CD8-positive, alpha-beta memory T cell (primary cell): ENCODE data around the gene PAPOLB. TPM values are rescaled to one million over a fixed set of nuclear protein-coding genes. Genes with fewer than 3 reads are reported as not detected.

Experiments
- CTCF ChIA-PET: fragments of 350-600 bp; sonication (Branson Sonifier 250); formaldehyde crosslinking; loops from one replicate; lab custom pipeline; 2021; ENCODE audit warnings: antibody characterized with exemption; lab: Charles Lee
- POLR2A ChIA-PET: fragments of 350-600 bp; sonication (Branson Sonifier 250); formaldehyde crosslinking; loops from one replicate; lab custom pipeline; 2021; ENCODE audit warnings: antibody characterized with exemption; lab: Charles Lee
- DNase-seq, 5 donors: peaks; one replicate each; pipeline versions ENCODE4 v3.0.0 to v3.0.0-alpha.2; 2020 to 2022; ENCODE audit warnings: mixed read lengths in 1 of 5
- H3K27ac ChIP-seq: one replicate; pipeline ENCODE4 v1.7.0; 2013; ENCODE audit warnings: low read depth, mild to moderate bottlenecking, low read length, moderate library complexity
- H3K27me3 ChIP-seq: 2 replicates; pipeline ENCODE4 v1.7.0; 2013; ENCODE audit warnings: low read length, mild to moderate bottlenecking; ENCODE audit not compliant: insufficient read depth, poor library complexity, severe bottlenecking
- H3K36me3 ChIP-seq: 2 replicates; pipeline ENCODE4 v1.7.0; 2013; ENCODE audit warnings: mild to moderate bottlenecking, low read length, moderate library complexity; ENCODE audit not compliant: insufficient read depth
- H3K4me1 ChIP-seq: 2 replicates; pipeline ENCODE4 v1.7.0; 2013; ENCODE audit warnings: mild to moderate bottlenecking, low read length, moderate library complexity; ENCODE audit not compliant: insufficient read depth
- H3K4me3 ChIP-seq: 2 replicates; pipeline ENCODE4 v1.7.0; 2013; ENCODE audit warnings: mild to moderate bottlenecking, low read length
- H3K9me3 ChIP-seq: 2 replicates; pipeline ENCODE4 v1.7.0; 2013; ENCODE audit warnings: mild to moderate bottlenecking, low read length
- H3K27ac Mint-ChIP-seq, 8 donors: one replicate each; pipeline ENCODE4 v1.8.0; 2020 to 2021; ENCODE audit warnings: mixed read lengths in 8 of 8, mild to moderate bottlenecking in 6 of 8, inconsistent platforms in 3 of 8, moderate library complexity in 3 of 8
- H3K27me3 Mint-ChIP-seq, 2 donors: one replicate each; pipeline ENCODE4 v1.8.0; 2020 to 2021; ENCODE audit warnings: mixed read lengths in 2 of 2, mild to moderate bottlenecking in 1 of 2, moderate library complexity in 1 of 2
- H3K36me3 Mint-ChIP-seq, 3 donors: one replicate each; pipeline ENCODE4 v1.8.0; 2020 to 2021; ENCODE audit warnings: mixed read lengths in 3 of 3, inconsistent platforms in 1 of 3, mild to moderate bottlenecking in 1 of 3
- H3K4me1 Mint-ChIP-seq, 3 donors: one replicate each; pipeline ENCODE4 v1.8.0; 2020 to 2021; ENCODE audit warnings: mixed read lengths in 3 of 3, inconsistent platforms in 1 of 3, mild to moderate bottlenecking in 1 of 3
- H3K4me3 Mint-ChIP-seq, 7 donors: one replicate each; pipeline ENCODE4 v1.8.0; 2020 to 2021; ENCODE audit warnings: mixed read lengths in 7 of 7, mild to moderate bottlenecking in 6 of 7, moderate library complexity in 4 of 7, inconsistent platforms in 2 of 7
- H3K9me3 Mint-ChIP-seq, 5 donors: one replicate each; pipeline ENCODE4 v1.8.0; 2020 to 2022; ENCODE audit warnings: mixed read lengths in 5 of 5, mild to moderate bottlenecking in 3 of 5, moderate library complexity in 2 of 5, inconsistent platforms in 1 of 5
- polyA plus RNA-seq: library from polyadenylated mRNA; unstranded; fragments of 300-500 nt; fragmentation: Illumina TruSeq; gene quantifications from one replicate; pipeline ENCODE4 v1.2.3, GENCODE V29; 2021
- total RNA-seq, 2 experiments: library from RNA; stranded (reverse); gene quantifications; one replicate each; pipeline ENCODE4 v1.2.3, GENCODE V29; 2021

The PAPOLB gene
- total and polyA plus RNA-seq, 3 experiments from 2014 or later: not detected

DNA sequence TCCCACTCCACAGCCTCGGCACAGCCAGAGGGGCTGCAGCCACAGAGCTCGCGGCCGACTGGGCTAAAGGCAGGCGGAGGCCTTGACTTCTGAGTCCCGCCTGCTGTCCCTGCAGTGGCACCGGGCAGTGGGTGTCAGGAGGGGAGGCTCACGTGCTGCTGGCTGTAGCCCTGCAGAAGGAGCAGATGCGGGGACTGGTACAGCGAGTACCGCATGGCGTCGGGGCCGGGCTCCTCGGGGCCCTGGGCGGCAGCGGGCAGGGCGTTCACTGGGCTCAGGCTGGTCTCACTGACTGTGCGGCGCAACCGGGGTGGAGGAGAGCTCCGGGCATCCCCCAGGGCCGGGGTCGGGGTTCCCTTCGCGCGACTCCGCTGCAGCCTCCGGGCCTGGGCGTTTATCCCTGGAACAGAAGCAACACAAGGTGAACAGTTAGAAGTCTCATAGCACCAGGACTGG lies 25.6 kb downstream of the PAPOLB start:
- Mint-ChIP-seq H3K27ac (no peak overlapping the region), H3K4me3 (no peak overlapping the region), H3K27me3 (no peaks in the 10 kb centered on the region), H3K36me3 (no peaks in the 10 kb centered on the region), H3K4me1 (no peaks in the 10 kb centered on the region), H3K9me3 (no peaks in the 10 kb centered on the region)
- CTCF ChIA-PET: no interaction called here
- Histone ChIP-seq H3K36me3 (no peaks in the 10 kb centered on the region), H3K4me1 (no peaks in the 10 kb centered on the region), H3K4me3 (no peak overlapping the region), H3K9me3 (no peaks in the 10 kb centered on the region), H3K27me3 (no peaks in the 10 kb centered on the region), H3K27ac (no peak overlapping the region)
- DNase-seq: no peak
- POLR2A ChIA-PET: no interaction called here

DNA sequence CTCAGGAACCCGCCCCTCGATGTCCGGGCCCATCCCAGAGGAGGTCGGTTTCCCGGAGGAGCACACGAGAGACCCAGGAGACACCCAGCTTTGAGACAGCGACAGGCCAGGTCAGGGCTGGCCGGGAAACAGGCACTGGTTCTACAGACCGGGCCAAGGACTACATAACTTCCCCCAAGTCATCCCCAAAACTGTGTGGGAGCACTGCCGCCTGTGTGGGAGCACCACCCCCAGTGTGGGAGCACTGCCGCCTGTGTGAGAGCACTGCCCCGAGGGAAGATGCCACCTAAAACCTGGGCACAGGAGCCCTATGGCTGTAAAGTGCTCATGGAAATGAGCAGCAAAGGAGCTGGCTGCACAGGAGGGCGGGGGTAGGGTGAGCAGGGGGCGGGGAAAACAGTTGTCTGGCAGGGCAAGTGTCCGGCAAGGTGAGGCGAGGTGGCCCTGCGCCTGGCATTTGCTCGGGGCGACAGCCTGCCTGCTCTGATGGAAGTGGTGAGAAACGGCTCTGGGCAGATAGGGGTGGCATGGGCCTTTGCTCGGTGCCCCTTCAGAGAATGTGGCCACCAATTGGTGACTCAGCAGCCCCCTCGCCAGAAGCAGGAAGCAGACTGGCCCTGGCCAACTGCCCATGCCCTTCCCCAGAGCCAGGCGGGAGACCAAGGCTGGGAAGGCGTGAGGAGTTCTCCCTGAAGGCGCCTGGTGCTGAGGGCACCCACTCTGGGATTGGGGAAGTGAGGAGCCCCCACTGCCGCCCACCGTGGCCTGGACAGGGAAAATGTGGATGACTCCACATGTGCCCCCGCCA lies 26.2 kb downstream of the PAPOLB start:
- Mint-ChIP-seq H3K9me3 (no peaks in the 10 kb centered on the region), H3K27me3 (no peaks in the 10 kb centered on the region), H3K27ac (no peak overlapping the region), H3K4me3 (no peak overlapping the region), H3K4me1 (no peaks in the 10 kb centered on the region), H3K36me3 (no peaks in the 10 kb centered on the region)
- no peak overlapping the region for H3K27ac ChIP-seq
- no peak overlapping the region for H3K4me3 ChIP-seq
- H3K27me3 ChIP-seq: no peaks in the 10 kb centered on the region
- CTCF ChIA-PET: no interaction called here
- DNase-seq: no peak
- H3K4me1 ChIP-seq: no peaks in the 10 kb centered on the region
- no peaks in the 10 kb centered on the region for H3K9me3 ChIP-seq
- POLR2A ChIA-PET: no interaction called here
- H3K36me3 ChIP-seq: no peaks in the 10 kb centered on the region

DNA sequence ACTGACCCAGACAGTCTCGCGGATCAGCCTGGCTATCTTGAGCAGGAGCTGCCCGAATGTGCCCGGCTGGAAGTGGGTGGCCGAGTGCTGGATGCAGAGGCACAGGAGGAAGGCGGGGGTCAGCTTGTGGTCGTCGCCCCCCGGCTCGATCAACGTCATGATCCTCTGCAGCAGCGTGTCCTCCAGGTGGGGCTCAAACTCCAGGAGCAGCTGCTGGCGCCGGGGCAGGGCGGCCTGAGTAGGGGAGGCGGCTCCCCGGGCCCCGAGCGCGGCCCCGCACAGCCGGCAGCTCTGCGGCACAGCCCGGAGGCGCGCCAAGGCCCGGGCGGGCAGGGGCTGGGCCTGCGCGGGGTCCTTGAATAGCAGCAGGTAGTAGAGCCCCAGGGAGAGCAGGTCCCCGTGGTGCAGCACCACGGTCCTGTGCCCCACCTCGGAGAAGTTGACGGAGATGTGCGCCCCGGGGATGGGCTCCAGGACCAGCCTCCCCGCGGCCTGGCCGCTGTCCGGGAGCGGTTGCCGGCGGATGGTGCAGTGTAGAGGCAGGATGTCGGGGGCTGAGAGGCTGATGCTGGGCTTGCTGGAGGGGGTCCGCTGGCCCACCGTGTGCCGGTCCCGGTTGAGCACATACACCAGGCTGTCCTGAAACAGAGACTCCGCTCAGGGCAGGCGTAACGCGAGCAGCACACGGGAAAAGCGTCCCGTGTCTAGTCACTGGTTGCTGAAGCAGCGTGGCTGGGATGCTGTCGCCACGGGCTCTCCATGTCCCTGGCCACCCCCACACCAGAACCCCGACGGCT lies 27.0 kb downstream of the PAPOLB start:
- Histone ChIP-seq H3K9me3 (no peaks in the 10 kb centered on the region), H3K4me1 (no peaks in the 10 kb centered on the region), H3K36me3 (no peaks in the 10 kb centered on the region), H3K27me3 (no peaks in the 10 kb centered on the region), H3K27ac (no peak overlapping the region), H3K4me3 (no peak overlapping the region)
- DNase-seq: no peak
- peaks cover 0 to 6% (median 4%) of the 10 kb centered on the region in 3 donors for H3K4me1 Mint-ChIP-seq
- no peak overlapping the region for H3K4me3 Mint-ChIP-seq
- ChIA-PET CTCF (interaction anchor here (1.1 kb wide), 1 partner anchor 616 kb away, joined by 3 read pairs; no protein-coding TSS in a partner anchor), POLR2A (no interaction called here)
- no peaks in the 10 kb centered on the region for H3K9me3 Mint-ChIP-seq
- no peaks in the 10 kb centered on the region for H3K36me3 Mint-ChIP-seq
- no peaks in the 10 kb centered on the region for H3K27me3 Mint-ChIP-seq
- H3K27ac Mint-ChIP-seq: no peak overlapping the region

DNA sequence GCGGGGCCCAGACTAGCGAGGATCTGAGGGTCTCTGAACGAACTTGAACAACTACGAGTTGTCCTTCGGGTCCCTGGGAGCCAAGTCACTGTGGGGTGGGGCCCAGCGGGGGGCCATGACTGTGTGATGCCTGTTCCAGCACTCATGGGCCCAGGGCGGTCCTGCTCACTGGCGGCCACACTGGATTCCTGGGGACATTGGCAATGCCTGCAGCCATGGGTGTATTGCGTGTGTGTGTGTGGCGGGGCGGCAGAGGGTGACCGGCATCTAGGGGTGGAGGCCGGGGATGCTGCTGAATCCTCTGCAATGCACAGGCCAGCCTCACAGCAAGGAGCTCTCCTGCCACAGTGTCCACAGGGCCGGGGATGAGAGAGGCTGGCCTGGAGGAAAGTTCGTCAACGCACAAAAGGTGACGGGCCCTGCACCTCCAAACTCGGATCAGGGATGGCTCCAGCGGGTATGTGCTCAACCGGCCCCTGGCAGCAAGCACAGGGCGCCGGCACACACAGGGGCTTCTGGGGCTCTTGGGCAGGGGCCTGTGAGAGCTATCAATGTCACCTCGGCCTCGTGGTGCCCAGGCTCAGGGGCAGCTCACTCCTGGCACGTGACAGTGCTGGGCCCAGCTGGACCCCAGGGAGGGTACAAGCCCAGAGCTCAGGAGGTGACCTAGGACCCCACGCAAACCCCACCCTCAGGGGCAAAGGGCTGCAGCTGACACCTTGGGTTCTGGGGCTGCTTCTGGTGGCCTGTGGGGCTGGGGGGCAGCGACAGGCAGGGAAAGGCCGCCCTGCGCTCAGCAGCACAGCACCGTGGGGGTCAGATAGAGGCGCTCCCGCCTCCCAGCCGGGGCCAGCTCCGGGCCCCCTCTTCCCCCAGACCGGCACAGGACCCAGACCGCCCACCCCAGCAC lies 27.9 kb downstream of the PAPOLB start:
- Mint-ChIP-seq H3K4me1 (peaks cover 0 to 6% (median 4%) of the 10 kb centered on the region in 3 donors), H3K27ac (no peak overlapping the region), H3K27me3 (no peaks in the 10 kb centered on the region), H3K36me3 (no peaks in the 10 kb centered on the region), H3K9me3 (no peaks in the 10 kb centered on the region), H3K4me3 (no peak overlapping the region)
- CTCF ChIA-PET: interaction anchor here (1.1 kb wide), 1 partner anchor 617 kb away, joined by 3 read pairs; no protein-coding TSS in a partner anchor
- Histone ChIP-seq H3K9me3 (no peaks in the 10 kb centered on the region), H3K4me3 (no peak overlapping the region), H3K4me1 (no peaks in the 10 kb centered on the region), H3K36me3 (no peaks in the 10 kb centered on the region), H3K27me3 (no peaks in the 10 kb centered on the region), H3K27ac (no peak overlapping the region)
- no peak for DNase-seq
- POLR2A ChIA-PET: no interaction called here

DNA sequence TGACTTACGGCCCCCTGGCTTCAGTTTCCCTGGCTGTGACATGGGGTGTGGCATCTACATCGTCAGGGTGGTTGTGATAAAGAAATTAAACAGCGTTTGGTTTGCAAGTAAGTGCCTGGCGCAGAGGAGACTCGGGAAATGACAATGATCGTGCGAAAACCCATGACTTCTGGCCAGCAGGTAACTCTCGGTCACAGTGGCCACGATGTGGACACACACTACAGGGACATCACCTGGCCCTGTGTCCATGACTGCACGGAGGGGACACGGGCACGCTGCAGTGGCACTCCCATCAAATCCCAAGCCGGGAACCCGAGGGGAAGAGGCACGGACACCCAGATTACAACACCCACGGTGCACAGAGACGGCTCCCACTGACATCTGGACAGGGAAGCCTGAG lies 28.7 kb downstream of the PAPOLB start:
- no peaks in the 10 kb centered on the region for H3K9me3 ChIP-seq
- H3K4me3 ChIP-seq: no peak overlapping the region
- no peak overlapping the region for H3K27ac ChIP-seq
- Mint-ChIP-seq H3K4me1 (peaks cover 0 to 6% (median 4%) of the 10 kb centered on the region in 3 donors), H3K4me3 (no peak overlapping the region), H3K27me3 (peaks cover 0 to 1% of the 10 kb centered on the region in 2 donors), H3K36me3 (no peaks in the 10 kb centered on the region), H3K27ac (no peak overlapping the region), H3K9me3 (no peaks in the 10 kb centered on the region)
- no peaks in the 10 kb centered on the region for H3K36me3 ChIP-seq
- H3K4me1 ChIP-seq: no peaks in the 10 kb centered on the region
- H3K27me3 ChIP-seq: no peaks in the 10 kb centered on the region
- POLR2A ChIA-PET: no interaction called here
- no peak for DNase-seq
- CTCF ChIA-PET: no interaction called here

DNA sequence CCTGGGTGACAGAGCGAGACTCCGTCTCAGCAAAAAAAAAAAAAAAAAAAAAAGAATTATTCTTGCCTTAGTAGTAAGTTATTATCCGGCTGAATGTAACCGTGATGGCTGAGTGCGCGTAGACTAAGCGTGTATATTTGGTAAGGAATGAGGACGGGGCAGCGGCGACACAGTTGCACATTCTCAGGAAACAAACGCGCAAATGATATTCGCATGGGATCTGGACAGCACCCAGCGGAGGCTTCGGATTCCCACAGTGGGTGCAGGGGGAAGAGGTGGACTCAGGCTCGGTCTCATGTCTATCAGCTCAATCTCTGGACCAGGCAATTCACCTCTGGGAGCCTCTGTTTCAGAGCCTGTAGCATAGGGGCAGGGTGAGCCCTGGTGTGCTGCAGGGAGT lies 29.1 kb downstream of the PAPOLB start:
- H3K27ac Mint-ChIP-seq: peak overlapping the region in 1 of 8 donors; percentile 76
- peaks cover 0 to 6% (median 4%) of the 10 kb centered on the region in 3 donors for H3K4me1 Mint-ChIP-seq
- no peak overlapping the region for H3K4me3 Mint-ChIP-seq
- no peaks in the 10 kb centered on the region for H3K27me3 ChIP-seq
- no peaks in the 10 kb centered on the region for H3K9me3 Mint-ChIP-seq
- no peaks in the 10 kb centered on the region for H3K36me3 ChIP-seq
- CTCF ChIA-PET: interaction anchor here (5.6 kb wide), 1 partner anchor 253 kb away, joined by 27 read pairs; no protein-coding TSS in a partner anchor
- no peaks in the 10 kb centered on the region for H3K4me1 ChIP-seq
- no peaks in the 10 kb centered on the region for H3K36me3 Mint-ChIP-seq
- H3K9me3 ChIP-seq: no peaks in the 10 kb centered on the region
- H3K27ac ChIP-seq: no peak overlapping the region
- H3K27me3 Mint-ChIP-seq: peaks cover 0 to 1% of the 10 kb centered on the region in 2 donors
- DNase-seq: no peak
- POLR2A ChIA-PET: no interaction called here
- no peak overlapping the region for H3K4me3 ChIP-seq

DNA sequence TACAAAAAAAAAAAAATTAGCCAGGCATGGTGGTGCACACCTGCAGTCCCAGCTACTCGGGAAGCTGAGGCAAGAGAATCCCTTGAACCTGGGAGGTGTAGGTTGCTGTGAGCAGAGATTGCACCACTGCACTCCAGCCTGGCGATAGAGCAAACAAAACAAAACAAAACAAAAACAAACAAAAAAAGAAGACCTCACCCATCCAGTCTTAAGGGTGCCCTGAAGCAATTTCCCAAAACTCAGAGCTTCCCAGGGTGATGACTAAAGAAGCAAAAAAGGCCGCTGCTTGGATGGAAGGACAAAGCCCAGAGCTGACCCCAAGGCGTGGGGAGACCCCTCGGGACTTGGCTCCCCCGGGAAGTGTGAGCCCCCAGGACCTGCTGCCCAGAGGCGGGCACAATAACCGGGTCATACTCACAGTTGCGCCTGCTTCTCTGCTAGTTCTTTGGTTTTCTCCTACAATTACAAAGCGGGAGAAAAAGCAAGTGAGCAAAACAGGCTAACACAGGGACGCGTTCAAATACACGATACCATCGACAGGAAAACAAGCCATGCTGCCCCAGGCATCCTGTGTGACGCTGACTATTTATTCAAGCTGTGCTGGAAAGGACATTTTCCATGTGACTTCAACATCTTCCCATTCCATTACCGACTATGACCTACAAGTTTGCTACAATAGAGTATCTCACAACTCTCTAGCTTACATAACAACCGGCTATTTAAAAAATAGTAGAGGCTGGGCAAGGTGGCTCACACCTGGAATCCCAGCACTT lies 29.9 kb downstream of the PAPOLB start:
- Histone ChIP-seq H3K9me3 (no peaks in the 10 kb centered on the region), H3K27ac (no peak overlapping the region), H3K27me3 (no peaks in the 10 kb centered on the region), H3K4me3 (no peak overlapping the region), H3K36me3 (no peaks in the 10 kb centered on the region), H3K4me1 (no peaks in the 10 kb centered on the region)
- Mint-ChIP-seq H3K27ac (no peak overlapping the region), H3K4me3 (no peak overlapping the region), H3K27me3 (peaks cover 0 to 1% of the 10 kb centered on the region in 2 donors), H3K36me3 (no peaks in the 10 kb centered on the region), H3K4me1 (peaks cover 0 to 6% (median 4%) of the 10 kb centered on the region in 3 donors), H3K9me3 (no peaks in the 10 kb centered on the region)
- no peak for DNase-seq
- ChIA-PET POLR2A (no interaction called here), CTCF (interaction anchor here (5.6 kb wide), 1 partner anchor 253 kb away, joined by 27 read pairs; no protein-coding TSS in a partner anchor)
